A549 (cell line): Measurements from ENCODE around the gene KRT8. TPM values are rescaled to one million over a fixed set of nuclear protein-coding genes. Genes with fewer than 3 reads are reported as not detected.
A peak's percentile ranks its signal among the peaks of the same experiment; 100 is the strongest.

ENCODE experiments used
- ATAC-seq, 2 experiments: fragments of 200-7000 bp in 1 of 2; fragments of >200 bp in 1 of 2; cut with Nextera tagmentation in 1 of 2; cut with Tn5 transposase in 1 of 2; 3 replicates each; pipeline versions ENCODE4 v1.8.0 to v1.9.1; 2018 to 2020; ENCODE audit warnings: mild to moderate bottlenecking in 1 of 2, moderate library complexity in 1 of 2
- CTCF ChIA-PET: fragments of 300-600 bp; sonication (Branson Sonifier 250); formaldehyde crosslinking; extraction: SDS; loops from one replicate; lab custom pipeline; 2021; ENCODE audit warnings: antibody characterized with exemption, inconsistent platforms; lab: Yijun Ruan, JAX
- POLR2A ChIA-PET: fragments of 350-600 bp; formaldehyde crosslinking; extraction: SDS; loops from one replicate; lab custom pipeline; 2021; ENCODE audit warnings: antibody characterized with exemption, inconsistent platforms; lab: Yijun Ruan, JAX
- DNase-seq, 2 experiments: peaks; one replicate each; pipeline versions ENCODE4 v3.0.0 to v3.0.0-alpha.2; 2011 to 2016; ENCODE audit warnings: low read depth in 1 of 2, low spot score in 1 of 2
- FAIRE-seq: peaks from 2 replicates; lab custom pipeline; 2011; peaks lifted over from hg19 to GRCh38; lab: Jason Lieb, UNC
- H3K27ac ChIP-seq, 2 experiments: fragments of >200 bp; sonication (Bioruptor Twin); formaldehyde crosslinking; 3 replicates each; pipeline ENCODE4 v1.5.1; 2016 to 2017
- H3K4me1 ChIP-seq: fragments of >200 bp; sonication (Bioruptor Twin); formaldehyde crosslinking; 3 replicates; pipeline ENCODE4 v1.6.1; 2016
- H3K4me2 ChIP-seq: fragments of >200 bp; sonication (Bioruptor Twin); formaldehyde crosslinking; 3 replicates; pipeline ENCODE4 v1.6.1; 2016
- H3K4me3 ChIP-seq: fragments of >200 bp; sonication (Bioruptor Twin); formaldehyde crosslinking; 3 replicates; pipeline ENCODE4 v1.5.1; 2016
- H3K9me3 ChIP-seq: fragments of >200 bp; sonication (Bioruptor Twin); formaldehyde crosslinking; 3 replicates; pipeline ENCODE4 v1.6.1; 2016
- BHLHE40 ChIP-seq: IDR thresholded peaks from 2 replicates; pipeline ENCODE4 v1.6.1; 2012; ENCODE audit warnings: low read depth, low read length, inconsistent platforms
- CBX2 ChIP-seq: fragments of 200-600 bp; sonication (generic); IDR thresholded peaks from 2 replicates; pipeline ENCODE4 v1.6.1; 2016; ENCODE audit warnings: low read depth, mild to moderate bottlenecking, borderline replicate concordance
- CBX8 ChIP-seq: fragments of 200-600 bp; sonication (generic); IDR thresholded peaks from 2 replicates; pipeline ENCODE4 v1.6.1; 2016
- CEBPB ChIP-seq, 2 experiments: fragments of >200 bp in 1 of 2; sonication (Bioruptor Twin) in 1 of 2; formaldehyde crosslinking in 1 of 2; IDR thresholded peaks; 2 replicates each; pipeline ENCODE4 v1.6.1; 2012 to 2016
- CHD2 ChIP-seq: fragments of 150-350 bp; IDR thresholded peaks from 2 replicates; pipeline ENCODE4 v1.6.1; 2014; ENCODE audit warnings: low read length; ENCODE audit not compliant: partially characterized antibody
- CHD4 ChIP-seq: fragments of 200-600 bp; sonication (generic); IDR thresholded peaks from 2 replicates; pipeline ENCODE4 v1.6.1; 2016; ENCODE audit warnings: antibody characterized with exemption, mild to moderate bottlenecking, borderline replicate concordance
- E2F6 ChIP-seq: IDR thresholded peaks from 2 replicates; pipeline ENCODE4 v1.6.1; 2012; ENCODE audit warnings: low read depth, borderline replicate concordance
- EHF ChIP-seq: fragments of 250-450 bp; sonication (Bioruptor Pico); IDR thresholded peaks from 2 replicates; pipeline ENCODE4 v1.5.0; 2020; ENCODE audit warnings: mild to moderate bottlenecking
- EHMT2 ChIP-seq: fragments of 200-600 bp; sonication (generic); IDR thresholded peaks from 2 replicates; pipeline ENCODE4 v1.6.1; 2016; ENCODE audit warnings: antibody characterized with exemption, low read depth, mild to moderate bottlenecking, moderate library complexity
- ESRRA ChIP-seq: fragments of 150-350 bp; IDR thresholded peaks from 2 replicates; pipeline ENCODE4 v1.6.1; 2014; ENCODE audit warnings: mild to moderate bottlenecking, low read length, borderline replicate concordance
- FOSB ChIP-seq: fragments of 250-450 bp; sonication (Bioruptor Pico); IDR thresholded peaks from 2 replicates; pipeline ENCODE4 v1.5.0; 2020; ENCODE audit warnings: mild to moderate bottlenecking, moderate library complexity
- HDAC2 ChIP-seq: fragments of 200-600 bp; sonication (generic); IDR thresholded peaks from 2 replicates; pipeline ENCODE4 v1.6.1; 2016
- HOXA7 ChIP-seq: fragments of 250-450 bp; sonication (Bioruptor Pico); IDR thresholded peaks from 2 replicates; pipeline ENCODE4 v1.5.0; 2020; ENCODE audit warnings: mild to moderate bottlenecking, moderate library complexity
- HOXB13 ChIP-seq: fragments of 250-450 bp; sonication (Bioruptor Pico); IDR thresholded peaks from 2 replicates; pipeline ENCODE4 v1.5.0; 2020; ENCODE audit warnings: low read depth, mild to moderate bottlenecking, moderate library complexity
- HOXB5 ChIP-seq: fragments of 250-450 bp; sonication (Bioruptor Pico); IDR thresholded peaks from 2 replicates; pipeline ENCODE4 v1.5.0; 2020; ENCODE audit warnings: mild to moderate bottlenecking, moderate library complexity
- JUN ChIP-seq, 2 experiments: fragments of >200 bp; sonication (Bioruptor Twin); formaldehyde crosslinking; IDR thresholded peaks; 2 replicates in 1 of 2; 3 replicates in 1 of 2; pipeline ENCODE4 v1.6.1; 2016 to 2017
- JUNB ChIP-seq: fragments of >200 bp; sonication (Bioruptor Twin); formaldehyde crosslinking; IDR thresholded peaks from 2 replicates; pipeline ENCODE4 v1.6.1; 2016
- MAX ChIP-seq: IDR thresholded peaks from 2 replicates; pipeline ENCODE4 v1.6.1; 2012
- MAZ ChIP-seq: fragments of 150-350 bp; IDR thresholded peaks from 2 replicates; pipeline ENCODE4 v1.6.1; 2014; ENCODE audit warnings: antibody characterized with exemption, low read depth, low read length, borderline replicate concordance
- PBX3 ChIP-seq: IDR thresholded peaks from 2 replicates; pipeline ENCODE4 v1.6.1; 2012
- RAD21 ChIP-seq, 2 experiments: fragments of >200 bp in 1 of 2; sonication (Bioruptor Twin) in 1 of 2; formaldehyde crosslinking in 1 of 2; IDR thresholded peaks in 1 of 2; conservative IDR thresholded peaks in 1 of 2; 2 replicates in 1 of 2; 3 replicates in 1 of 2; pipeline ENCODE4 v1.6.1; 2012 to 2018; ENCODE audit warnings: inconsistent platforms in 1 of 2
- RARB ChIP-seq: fragments of 250-450 bp; sonication (Bioruptor Pico); IDR thresholded peaks from 2 replicates; pipeline ENCODE4 v1.8.0; 2021; ENCODE audit warnings: mild to moderate bottlenecking, moderate library complexity
- RCOR1 ChIP-seq: fragments of 150-350 bp; IDR thresholded peaks from 2 replicates; pipeline ENCODE4 v1.6.1; 2014; ENCODE audit warnings: antibody characterized with exemption, low read length, low read depth
- REST ChIP-seq: fragments of 200-600 bp; sonication (generic); IDR thresholded peaks from 2 replicates; pipeline ENCODE4 v1.6.1; 2016; ENCODE audit warnings: antibody characterized with exemption, mild to moderate bottlenecking, moderate library complexity
- RFX5 ChIP-seq: fragments of 450-650 bp; IDR thresholded peaks from 2 replicates; pipeline ENCODE4 v1.7.1; 2014; ENCODE audit warnings: antibody characterized with exemption, mild to moderate bottlenecking, moderate library complexity
- SREBF2 ChIP-seq: fragments of 450-650 bp; IDR thresholded peaks from 2 replicates; pipeline ENCODE4 v1.6.1; 2014; ENCODE audit warnings: mild to moderate bottlenecking, moderate library complexity
- TP53 ChIP-seq: fragments of 250-450 bp; sonication (Bioruptor Pico); IDR thresholded peaks from 2 replicates; pipeline ENCODE4 v1.5.0; 2021; ENCODE audit warnings: mild to moderate bottlenecking, moderate library complexity
- WGBS: methylation state at CpG from one replicate; pipeline ENCODE4 v1.1.6; 2017; ENCODE audit errors: missing lambda C conversion rate; 5-methylcytosine and 5-hydroxymethylcytosine counted together
- polyA plus RNA-seq, 4 experiments: library from polyadenylated mRNA; depleted of rRNA in 3 of 4; stranded (reverse); fragments of >200 nt; fragmentation: RNase III in 1 of 4; extraction: RNeasy Plus Mini Kit Qiagen cat#74134 plus additional on column Dnase treatment in 1 of 4; gene quantifications; 2 replicates in 3 of 4; 3 replicates in 1 of 4; pipeline ENCODE4 v1.2.3, GENCODE V29; 2011 to 2017
- TF ChIP-seq, protein P1 (sequence below): fragments of 250-450 bp; sonication (Bioruptor Pico); IDR thresholded peaks from 2 replicates; pipeline ENCODE4 v1.5.0; 2021; ENCODE audit warnings: mild to moderate bottlenecking, moderate library complexity, borderline replicate concordance

KRT8 gene
- polyA plus RNA-seq, 2 of the 4 experiments (the other 2 are of a cell fraction), result 2,250 to 3,633 TPM

DNA sequence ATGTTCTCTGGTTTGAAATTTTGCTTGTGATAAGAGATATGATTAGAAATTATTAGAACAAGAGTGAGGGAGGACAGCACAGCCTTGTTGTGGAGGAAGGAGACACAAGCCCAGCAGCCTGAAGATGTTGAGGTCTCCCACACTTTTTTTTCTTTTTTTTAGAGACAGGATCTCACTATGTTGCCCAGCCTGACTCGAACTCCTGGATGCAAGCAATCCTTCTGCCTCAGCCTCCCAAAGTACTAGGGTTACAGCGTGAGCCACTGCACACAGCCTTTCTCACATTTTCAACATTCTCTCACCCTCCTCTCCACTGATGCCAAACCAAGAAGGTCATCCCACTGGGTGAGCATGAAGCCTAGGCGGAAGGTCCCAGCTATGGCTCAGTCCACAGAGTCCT, 4.9 kb upstream of the KRT8 start:
- WGBS, result 98% methylated on average over 3 of the region's 3 CpGs
- Histone ChIP-seq H3K27ac (peak overlapping the region; percentile 91 to 99; a peak in 5 of 6 replicates), H3K4me3 (no peak overlapping the region), H3K4me1 (peaks cover 46% of the 10 kb centered on the region), H3K4me2 (no peak overlapping the region; the same call in 2 of the 3 replicates), H3K9me3 (no peaks in the 10 kb centered on the region)
- FAIRE-seq (no peak), ATAC-seq (no peak), DNase-seq (no peak)
- TF ChIP-seq EHMT2, result no peak
- no peak for TF ChIP-seq RFX5
- no peak for TF ChIP-seq CHD2
- no peak for TF ChIP-seq MAZ
- no peak for TF ChIP-seq FOSB (CRISPR knock-in tag)
- no peak for TF ChIP-seq EHF (CRISPR knock-in tag)
- no peak for TF ChIP-seq E2F6
- no peak for TF ChIP-seq HDAC2
- no peak for TF ChIP-seq RARB
- TF ChIP-seq JUN (IDR thresholded peaks at IDR 0.05), result no peak
- no peak for TF ChIP-seq SREBF2
- no peak for TF ChIP-seq PBX3
- TF ChIP-seq CBX8, result no peak
- no peak for TF ChIP-seq REST
- no peak for TF ChIP-seq HOXB5 (CRISPR knock-in tag)
- TF ChIP-seq HOXA7 (CRISPR knock-in tag), result no peak
- no peak for TF ChIP-seq CEBPB (IDR thresholded peaks at IDR 0.05)
- ChIA-PET POLR2A (interaction anchor here (0.9 to 2.3 kb wide), 4 partner anchors 9 to 35 kb away, joined by 3 to 12 read pairs (median 4); no protein-coding TSS in a partner anchor), CTCF (interaction anchor here (0.9 to 20.5 kb wide), 9 partner anchors 9 to 70 kb away, joined by 3 to 440 read pairs (median 72); no protein-coding TSS in a partner anchor)

DNA sequence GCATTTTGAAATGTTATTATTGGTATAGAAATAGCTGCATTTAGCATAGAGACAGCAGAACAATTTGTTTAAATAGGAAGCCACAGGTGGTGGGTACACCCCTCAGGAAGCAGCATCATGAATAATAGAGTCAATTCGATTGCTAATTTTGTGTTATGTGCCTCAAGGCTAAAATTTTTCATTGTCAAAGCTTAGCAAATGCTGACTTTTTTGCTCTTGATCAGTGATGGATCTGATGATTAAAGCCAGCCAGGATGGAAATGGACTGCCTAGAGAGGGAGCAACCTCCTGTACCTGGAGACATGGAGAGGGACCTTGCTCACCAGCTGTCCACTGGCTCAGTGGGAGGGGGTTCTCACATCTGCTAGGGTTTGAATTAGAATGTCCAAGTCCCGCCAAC, 4.5 kb upstream of the KRT8 start:
- ChIA-PET POLR2A (interaction anchor here (0.9 to 2.3 kb wide), 5 partner anchors 9 to 40 kb away, joined by 3 to 12 read pairs (median 4); partner anchors contain the start of gene KRT18), CTCF (interaction anchor here (0.7 to 20.5 kb wide), 11 partner anchors 9 to 788 kb away, joined by 3 to 440 read pairs (median 20); no protein-coding TSS in a partner anchor)
- Histone ChIP-seq H3K9me3 (no peaks in the 10 kb centered on the region), H3K4me2 (no peak overlapping the region; the same call in 2 of the 3 replicates), H3K27ac (peak overlapping the region; percentile 91 to 99), H3K4me1 (peaks cover 46% of the 10 kb centered on the region), H3K4me3 (no peak overlapping the region)
- FAIRE-seq (no peak), ATAC-seq (no peak), DNase-seq (no peak)
- TF ChIP-seq JUNB, result no peak
- TF ChIP-seq CEBPB (IDR thresholded peaks at IDR 0.05), result no peak
- TF ChIP-seq HOXB5 (CRISPR knock-in tag), result no peak
- TF ChIP-seq, protein P1, sequence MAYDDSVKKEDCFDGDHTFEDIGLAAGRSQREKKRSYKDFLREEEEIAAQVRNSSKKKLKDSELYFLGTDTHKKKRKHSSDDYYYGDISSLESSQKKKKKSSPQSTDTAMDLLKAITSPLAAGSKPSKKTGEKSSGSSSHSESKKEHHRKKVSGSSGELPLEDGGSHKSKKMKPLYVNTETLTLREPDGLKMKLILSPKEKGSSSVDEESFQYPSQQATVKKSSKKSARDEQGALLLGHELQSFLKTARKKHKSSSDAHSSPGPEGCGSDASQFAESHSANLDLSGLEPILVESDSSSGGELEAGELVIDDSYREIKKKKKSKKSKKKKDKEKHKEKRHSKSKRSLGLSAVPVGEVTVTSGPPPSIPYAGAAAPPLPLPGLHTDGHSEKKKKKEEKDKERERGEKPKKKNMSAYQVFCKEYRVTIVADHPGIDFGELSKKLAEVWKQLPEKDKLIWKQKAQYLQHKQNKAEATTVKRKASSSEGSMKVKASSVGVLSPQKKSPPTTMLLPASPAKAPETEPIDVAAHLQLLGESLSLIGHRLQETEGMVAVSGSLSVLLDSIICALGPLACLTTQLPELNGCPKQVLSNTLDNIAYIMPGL (CRISPR knock-in tag), result no peak
- TF ChIP-seq ESRRA, result no peak
- TF ChIP-seq HDAC2, result no peak
- TF ChIP-seq RAD21 (conservative IDR thresholded peaks at IDR 0.05 in 1 of 2, IDR thresholded peaks at IDR 0.05 in 1 of 2), result no peak
- TF ChIP-seq RCOR1, result no peak
- TF ChIP-seq MAX, result no peak
- TF ChIP-seq TP53 (CRISPR knock-in tag), result no peak
- TF ChIP-seq CHD2, result no peak
- TF ChIP-seq CHD4, result no peak
- TF ChIP-seq HOXB13, result no peak
- TF ChIP-seq BHLHE40, result no peak
- no peak for TF ChIP-seq CBX2
- WGBS, result 73% methylated on average over 2 of the region's 2 CpGs
